ENCODE data around the gene COA1.

COA1 gene

DNA sequence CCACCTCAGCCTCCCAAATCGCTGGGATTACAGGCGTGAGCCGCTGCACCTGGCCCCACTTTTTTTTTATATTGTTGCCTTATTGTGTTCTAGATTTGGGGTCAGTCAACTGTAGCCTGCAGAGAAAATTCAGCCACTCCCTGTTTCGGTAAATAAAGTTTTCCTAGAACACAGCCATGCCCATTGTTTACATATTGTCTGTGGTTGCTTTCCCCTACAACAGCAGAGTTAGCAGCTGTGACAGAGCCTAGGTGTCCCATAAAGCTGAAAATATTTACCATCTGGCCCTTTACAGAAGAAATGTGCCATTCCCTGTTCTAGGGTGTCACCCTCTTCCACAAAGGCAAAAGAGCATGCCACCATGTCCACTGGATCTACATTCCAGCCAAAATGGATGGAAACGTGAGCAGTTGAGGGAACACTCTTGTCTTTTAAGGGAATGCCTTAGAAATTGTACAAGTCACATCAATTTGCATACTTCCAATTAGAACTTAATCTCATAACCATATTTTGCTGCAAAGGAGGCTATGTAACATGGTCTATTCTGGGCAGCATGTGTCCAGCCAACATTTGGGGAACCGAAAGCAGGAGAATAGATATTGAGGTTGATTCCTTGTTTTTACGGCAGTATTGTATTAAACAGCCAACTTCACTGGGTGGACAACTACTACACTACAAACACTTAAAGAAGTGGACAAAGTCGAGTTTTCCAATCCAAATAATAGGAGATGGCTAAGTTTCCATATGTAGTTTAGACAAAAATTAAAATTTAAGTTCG lies 18.2 kb upstream of the COA1 start:
- Histone ChIP-seq H2AFZ (ENCODE audit: low read depth, low read length) (no peak overlapping the region), H3K9me3 (ENCODE audit: insufficient read depth, low read length) (no peaks in the 10 kb centered on the region), H4K20me1 (ENCODE audit: insufficient read depth, low read length) (no peaks in the 10 kb centered on the region), H3K9ac (ENCODE audit: low read length) (no peak overlapping the region), H3K79me2 (ENCODE audit: low read length) (no peaks in the 10 kb centered on the region), H3K4me3 (ENCODE audit: low read length) (no peak overlapping the region), H3K36me3 (replicated peaks; ENCODE audit: low read depth, low read length) (no peaks in the 10 kb centered on the region), H3K4me2 (ENCODE audit: low read length) (no peak overlapping the region), H3K4me1 (ENCODE audit: low read length) (peaks cover 4% of the 10 kb centered on the region; the same call in 1 of the 2 replicates), H3K27ac (ENCODE audit: low read length) (no peak overlapping the region), H3K27me3 (ENCODE audit: low read depth, low read length) (peaks cover 3% of the 10 kb centered on the region; the same call in 1 of the 2 replicates)
- TF ChIP-seq EZH2phosphoT487 (IDR thresholded peaks at IDR 0.05; ENCODE audit: low read depth): no peak
- TF ChIP-seq, protein P1, sequence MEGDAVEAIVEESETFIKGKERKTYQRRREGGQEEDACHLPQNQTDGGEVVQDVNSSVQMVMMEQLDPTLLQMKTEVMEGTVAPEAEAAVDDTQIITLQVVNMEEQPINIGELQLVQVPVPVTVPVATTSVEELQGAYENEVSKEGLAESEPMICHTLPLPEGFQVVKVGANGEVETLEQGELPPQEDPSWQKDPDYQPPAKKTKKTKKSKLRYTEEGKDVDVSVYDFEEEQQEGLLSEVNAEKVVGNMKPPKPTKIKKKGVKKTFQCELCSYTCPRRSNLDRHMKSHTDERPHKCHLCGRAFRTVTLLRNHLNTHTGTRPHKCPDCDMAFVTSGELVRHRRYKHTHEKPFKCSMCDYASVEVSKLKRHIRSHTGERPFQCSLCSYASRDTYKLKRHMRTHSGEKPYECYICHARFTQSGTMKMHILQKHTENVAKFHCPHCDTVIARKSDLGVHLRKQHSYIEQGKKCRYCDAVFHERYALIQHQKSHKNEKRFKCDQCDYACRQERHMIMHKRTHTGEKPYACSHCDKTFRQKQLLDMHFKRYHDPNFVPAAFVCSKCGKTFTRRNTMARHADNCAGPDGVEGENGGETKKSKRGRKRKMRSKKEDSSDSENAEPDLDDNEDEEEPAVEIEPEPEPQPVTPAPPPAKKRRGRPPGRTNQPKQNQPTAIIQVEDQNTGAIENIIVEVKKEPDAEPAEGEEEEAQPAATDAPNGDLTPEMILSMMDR (IDR thresholded peaks at IDR 0.05; ENCODE audit: low read depth, low read length): no peak

DNA sequence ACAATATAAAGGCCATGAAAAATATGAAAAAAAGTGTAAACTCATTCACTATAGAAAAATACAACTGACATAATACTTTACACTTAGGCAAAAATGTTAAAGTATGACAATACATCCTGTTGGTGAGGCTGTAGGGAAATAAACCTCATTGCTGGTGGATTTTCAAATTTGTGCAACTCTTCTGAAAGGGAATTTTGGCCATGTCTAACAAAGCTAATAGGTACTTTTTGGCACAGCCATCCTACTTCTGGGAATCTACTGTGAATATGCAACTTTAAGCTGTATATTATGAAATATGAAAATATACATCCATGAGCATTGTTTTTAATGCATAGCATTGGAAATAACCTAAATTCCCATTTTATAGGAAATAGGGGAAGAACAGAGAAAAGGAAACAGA lies 13.4 kb upstream of the COA1 start:
- no peak overlapping the region for H3K4me3 ChIP-seq (ENCODE audit: low read length)
- peaks cover 3% of the 10 kb centered on the region; the same call in 1 of the 2 replicates for H3K27me3 ChIP-seq (ENCODE audit: low read depth, low read length)
- no peak overlapping the region for H2AFZ ChIP-seq (ENCODE audit: low read depth, low read length)
- no peak overlapping the region for H3K9ac ChIP-seq (ENCODE audit: low read length)
- H3K9me3 ChIP-seq (ENCODE audit: insufficient read depth, low read length): no peaks in the 10 kb centered on the region
- H3K79me2 ChIP-seq (ENCODE audit: low read length): no peaks in the 10 kb centered on the region
- no peak overlapping the region for H3K4me2 ChIP-seq (ENCODE audit: low read length)
- no peak overlapping the region for H3K27ac ChIP-seq (ENCODE audit: low read length)
- H4K20me1 ChIP-seq (ENCODE audit: insufficient read depth, low read length): no peaks in the 10 kb centered on the region
- TF ChIP-seq EZH2phosphoT487 (IDR thresholded peaks at IDR 0.05; ENCODE audit: low read depth): no peak
- TF ChIP-seq, protein P1 (IDR thresholded peaks at IDR 0.05; ENCODE audit: low read depth, low read length): no peak
- H3K4me1 ChIP-seq (ENCODE audit: low read length): peaks cover 6% of the 10 kb centered on the region; the same call in 1 of the 2 replicates
- H3K36me3 ChIP-seq (replicated peaks; ENCODE audit: low read depth, low read length): no peaks in the 10 kb centered on the region

DNA sequence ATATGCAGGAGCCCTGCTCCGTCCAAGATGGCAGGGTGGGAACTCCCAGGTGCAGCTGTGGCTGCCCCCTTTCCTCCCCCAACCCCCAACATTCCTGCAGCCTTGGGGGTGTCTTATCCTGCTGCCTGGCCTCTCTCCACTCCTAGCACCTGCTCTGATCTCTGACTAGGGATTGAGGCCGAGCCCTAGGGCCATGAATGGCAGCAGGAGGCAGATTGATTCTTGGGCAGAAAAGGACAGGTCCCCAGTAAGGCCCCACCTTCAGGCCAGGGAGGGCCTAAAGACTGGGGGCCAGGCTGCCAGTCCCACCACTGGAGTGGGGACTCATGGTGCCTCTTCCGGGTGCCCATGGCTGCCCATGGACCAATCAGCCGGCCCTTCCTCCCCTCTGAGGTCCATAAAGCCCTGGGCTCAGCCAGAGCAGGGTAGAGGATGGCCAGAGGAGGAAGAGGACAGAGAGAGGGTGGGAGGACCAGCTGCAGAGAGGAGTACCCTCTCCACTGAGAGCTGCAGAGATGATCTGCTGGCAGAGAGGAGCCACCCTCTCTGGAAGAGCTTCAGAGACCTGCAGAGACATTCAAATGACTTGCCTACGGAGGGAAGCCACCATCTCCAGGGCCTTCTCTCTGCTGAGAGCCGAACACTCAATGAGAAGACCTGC lies 8.3 kb upstream of the COA1 start:
- no peaks in the 10 kb centered on the region for H3K79me2 ChIP-seq (ENCODE audit: low read length)
- no peak overlapping the region for H3K9ac ChIP-seq (ENCODE audit: low read length)
- H3K4me2 ChIP-seq (ENCODE audit: low read length): no peak overlapping the region
- no peak overlapping the region for H3K27ac ChIP-seq (ENCODE audit: low read length)
- H3K4me3 ChIP-seq (ENCODE audit: low read length): no peak overlapping the region
- no peaks in the 10 kb centered on the region for H3K27me3 ChIP-seq (ENCODE audit: low read depth, low read length)
- H3K36me3 ChIP-seq (replicated peaks; ENCODE audit: low read depth, low read length): no peaks in the 10 kb centered on the region
- no peaks in the 10 kb centered on the region for H4K20me1 ChIP-seq (ENCODE audit: insufficient read depth, low read length)
- H3K4me1 ChIP-seq (ENCODE audit: low read length): peaks cover 30% of the 10 kb centered on the region
- no peak for TF ChIP-seq EZH2phosphoT487 (IDR thresholded peaks at IDR 0.05; ENCODE audit: low read depth)
- TF ChIP-seq, protein P1 (IDR thresholded peaks at IDR 0.05; ENCODE audit: low read depth, low read length): no peak
- no peaks in the 10 kb centered on the region for H3K9me3 ChIP-seq (ENCODE audit: insufficient read depth, low read length)
- no peak overlapping the region for H2AFZ ChIP-seq (ENCODE audit: low read depth, low read length)
